ENCODE measurements around the gene CHMP6.
A peak's percentile ranks its signal among the peaks of the same experiment; 100 is the strongest.

GRCh38 chr17:81035521-81036196 is 44.0 kb downstream of the CHMP6 start:
- TF ChIP-seq EP300 (IDR thresholded peaks at IDR 0.05) (peak in 1 of 2 donors; percentile 29), POLR2A (IDR thresholded peaks at IDR 0.05) (no peak), CTCF (IDR thresholded peaks at IDR 0.05) (no peak)

Measured in tibial nerve (tissue), 4 donors.